ENCODE measurements around the gene OPRL1.
A peak's percentile ranks its signal among the peaks of the same experiment; 100 is the strongest.
"Not testable (repeated sequence)": the region's sequence is repeated elsewhere in the genome, so short reads cannot be mapped to it uniquely, and the experiment has no call there.

OPRL1 gene

GRCh38 chr20:64087226-64087825, 7.4 kb downstream of the OPRL1 start:
- not testable (repeated sequence) for DNase-seq

GRCh38 chr20:64088586-64088985, 8.7 kb downstream of the OPRL1 start:
- DNase-seq, result not testable (repeated sequence)

DNA sequence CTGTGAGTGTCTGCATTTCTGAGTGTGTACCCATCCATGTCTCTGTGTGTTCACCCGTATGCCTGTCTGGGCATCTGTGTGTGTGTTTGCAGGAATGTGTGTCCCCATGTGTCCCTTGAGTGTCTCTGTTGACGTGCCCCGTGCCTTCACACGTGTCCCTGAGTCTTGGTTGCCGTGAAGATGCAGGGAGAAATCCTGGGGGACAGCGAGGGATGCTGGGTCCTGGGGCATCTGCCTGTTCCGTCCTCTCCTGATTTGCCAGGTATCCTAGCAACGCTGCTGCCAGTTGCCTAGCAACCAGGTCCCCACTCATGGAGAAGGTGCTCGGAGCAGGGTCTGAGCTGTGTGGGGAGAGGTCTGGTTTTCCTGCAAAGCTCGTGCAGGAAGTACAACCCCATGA, 10.3 kb downstream of the OPRL1 start:
- DNase-seq, result no peak

DNA sequence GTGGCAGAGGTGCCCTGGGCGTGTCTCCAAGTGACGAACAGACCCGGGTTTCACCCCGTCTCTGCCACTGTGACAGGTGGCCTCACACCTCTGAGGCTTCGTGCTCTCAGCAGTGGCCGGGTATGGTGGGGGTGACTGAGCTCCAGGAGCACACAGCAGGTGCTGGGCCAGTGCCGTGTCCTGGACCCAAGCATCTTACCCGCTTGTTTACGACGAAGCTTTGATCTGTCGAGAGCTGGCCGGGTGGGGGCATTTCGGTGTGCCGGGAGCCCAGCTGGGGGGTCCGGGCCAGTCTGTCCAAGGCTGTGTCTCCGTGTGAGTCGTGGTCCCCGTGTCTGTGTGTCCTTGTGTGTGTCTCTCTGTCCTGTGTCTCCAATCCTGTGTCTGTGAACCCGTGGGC, 11.5 kb downstream of the OPRL1 start:
- no peak for DNase-seq

GRCh38 chr20:64091770-64092169, 11.9 kb downstream of the OPRL1 start:
- DNase-seq, result no peak

GRCh38 chr20:64092258-64093012, 12.6 kb downstream of the OPRL1 start:
- DNase-seq, result no peak

DNA sequence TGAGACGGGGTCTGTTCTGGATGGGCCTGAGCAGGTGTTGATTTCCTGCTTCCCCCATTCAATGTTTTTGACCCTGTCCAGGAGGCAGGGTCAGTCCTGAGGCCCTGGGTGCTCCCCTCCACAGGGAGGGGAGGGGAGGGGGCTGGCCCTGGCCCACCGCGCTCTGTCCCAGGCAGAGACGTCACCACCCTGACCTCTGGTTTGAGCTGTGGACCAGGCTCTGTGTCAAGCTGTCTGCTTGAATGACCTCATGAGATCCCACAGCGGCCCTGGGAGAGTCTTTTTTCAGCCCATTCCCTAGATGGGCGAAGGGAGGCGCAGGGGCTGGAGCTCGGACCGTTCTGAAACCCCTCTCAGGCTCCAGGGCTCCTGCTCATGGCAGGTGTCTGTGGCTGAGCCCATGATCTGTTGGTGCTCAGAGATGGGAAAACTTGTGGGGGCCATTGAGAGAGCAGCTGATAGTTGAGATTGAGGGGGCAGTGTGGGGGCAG, 13.2 kb downstream of the OPRL1 start:
- no peak for DNase-seq

DNA sequence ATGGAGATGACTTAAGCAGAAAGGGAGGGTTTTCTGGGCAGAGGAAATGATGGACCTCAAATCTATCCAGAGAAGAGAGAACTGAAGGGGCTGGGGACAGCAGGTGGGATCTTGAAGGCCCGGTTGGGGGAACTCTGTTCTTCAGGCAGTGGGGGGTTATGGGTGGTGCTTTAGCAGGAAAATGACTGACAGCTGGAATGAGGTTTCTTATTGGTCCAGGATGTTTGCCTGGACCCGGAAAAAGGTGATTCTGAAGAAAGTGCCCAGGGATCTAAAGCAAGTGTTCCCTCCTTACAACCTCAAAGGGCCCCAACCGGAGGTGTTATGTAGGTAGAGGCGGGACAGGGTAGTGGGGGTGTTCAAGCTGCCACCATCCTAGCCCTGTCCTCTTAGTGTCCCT, 15.6 kb downstream of the OPRL1 start:
- no peak for DNase-seq

GRCh38 chr20:64095927-64096326, 16.0 kb downstream of the OPRL1 start:
- DNase-seq, result no peak

DNA sequence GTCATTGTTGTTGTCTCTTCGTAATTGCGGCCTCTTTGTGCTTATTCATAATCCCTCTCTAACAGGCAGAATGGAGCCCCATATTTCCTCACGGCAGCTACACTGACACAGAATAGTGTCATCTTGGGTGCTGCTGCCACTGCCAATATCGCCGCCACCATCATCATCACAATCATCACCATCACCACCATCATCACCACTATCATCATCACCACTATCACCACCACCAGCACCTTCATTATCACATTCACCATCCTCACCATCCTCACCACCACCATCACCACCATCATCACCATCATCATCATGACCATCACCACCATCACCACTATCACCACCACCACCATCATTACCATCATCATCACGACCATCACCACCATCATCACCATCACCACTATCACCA, 16.7 kb downstream of the OPRL1 start:
- DNase-seq, result no peak

DNA sequence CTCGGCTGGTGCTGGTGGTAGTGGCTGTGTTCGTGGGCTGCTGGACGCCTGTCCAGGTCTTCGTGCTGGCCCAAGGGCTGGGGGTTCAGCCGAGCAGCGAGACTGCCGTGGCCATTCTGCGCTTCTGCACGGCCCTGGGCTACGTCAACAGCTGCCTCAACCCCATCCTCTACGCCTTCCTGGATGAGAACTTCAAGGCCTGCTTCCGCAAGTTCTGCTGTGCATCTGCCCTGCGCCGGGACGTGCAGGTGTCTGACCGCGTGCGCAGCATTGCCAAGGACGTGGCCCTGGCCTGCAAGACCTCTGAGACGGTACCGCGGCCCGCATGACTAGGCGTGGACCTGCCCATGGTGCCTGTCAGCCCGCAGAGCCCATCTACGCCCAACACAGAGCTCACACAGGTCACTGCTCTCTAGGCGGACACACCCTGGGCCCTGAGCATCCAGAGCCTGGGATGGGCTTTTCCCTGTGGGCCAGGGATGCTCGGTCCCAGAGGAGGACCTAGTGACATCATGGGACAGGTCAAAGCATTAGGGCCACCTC, 18.7 kb downstream of the OPRL1 start:
- no peak for DNase-seq

DNA sequence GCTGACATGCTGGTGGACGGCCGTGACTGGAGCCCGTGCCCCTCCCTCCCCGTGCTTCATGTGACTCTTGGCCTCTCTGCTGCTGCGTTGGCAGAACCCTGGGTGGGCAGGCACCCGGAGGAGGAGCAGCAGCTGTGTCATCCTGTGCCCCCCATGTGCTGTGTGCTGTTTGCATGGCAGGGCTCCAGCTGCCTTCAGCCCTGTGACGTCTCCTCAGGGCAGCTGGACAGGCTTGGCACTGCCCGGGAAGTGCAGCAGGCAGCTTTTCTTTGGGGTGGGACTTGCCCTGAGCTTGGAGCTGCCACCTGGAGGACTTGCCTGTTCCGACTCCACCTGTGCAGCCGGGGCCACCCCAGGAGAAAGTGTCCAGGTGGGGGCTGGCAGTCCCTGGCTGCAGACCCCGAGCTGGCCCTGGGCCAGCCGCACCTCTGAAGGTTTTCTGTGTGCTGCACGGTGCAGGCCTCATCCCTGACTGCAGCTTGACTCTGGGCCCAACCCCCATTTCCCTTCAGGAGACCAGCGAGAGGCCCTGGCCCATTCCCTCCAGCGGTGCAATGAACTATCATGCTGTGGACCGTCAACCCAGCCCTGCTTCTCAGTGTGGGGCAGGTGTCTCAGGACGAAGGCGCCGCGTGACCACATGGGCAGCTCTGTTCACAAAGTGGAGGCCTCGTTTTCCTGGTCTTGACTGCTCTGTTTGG, 19.4 kb downstream of the OPRL1 start:
- no peak for DNase-seq

DNA sequence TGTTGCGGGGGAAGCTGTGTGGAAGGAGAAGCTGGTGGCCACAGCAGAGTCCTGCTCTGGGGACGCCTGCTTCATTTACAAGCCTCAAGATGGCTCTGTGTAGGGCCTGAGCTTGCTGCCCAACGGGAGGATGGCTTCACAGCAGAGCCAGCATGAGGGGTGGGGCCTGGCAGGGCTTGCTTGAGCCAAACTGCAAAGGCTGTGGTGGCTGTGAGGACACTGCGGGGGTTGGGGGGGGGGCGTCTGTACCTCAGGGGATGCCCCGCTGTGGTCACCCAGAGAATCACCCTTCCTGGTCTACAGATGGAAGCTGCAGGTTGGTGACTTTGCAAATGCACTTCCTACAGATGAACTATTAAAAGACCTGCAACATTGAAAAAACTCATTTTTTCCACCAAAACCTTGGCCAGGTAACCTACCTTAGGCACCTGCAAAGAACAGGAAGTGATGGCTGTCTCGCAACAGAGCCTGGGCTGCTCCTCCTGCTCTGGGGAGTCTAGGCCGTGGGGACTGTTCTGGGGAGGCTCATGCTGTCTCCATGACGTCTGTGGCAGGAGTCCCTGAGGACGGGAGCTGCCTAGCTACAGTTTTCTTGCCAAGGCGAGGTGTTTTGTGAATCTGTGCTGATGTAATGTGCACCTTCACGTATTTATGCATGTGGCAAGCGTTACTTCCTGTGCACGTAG, 20.1 kb downstream of the OPRL1 start:
- peak in 2 of 6 experiments; percentile 31 to 65 for DNase-seq

- DNase-seq, result no peak
Measured at GRCh38 chr20:64100566-64100888, 20.6 kb downstream of the OPRL1 start.

DNA sequence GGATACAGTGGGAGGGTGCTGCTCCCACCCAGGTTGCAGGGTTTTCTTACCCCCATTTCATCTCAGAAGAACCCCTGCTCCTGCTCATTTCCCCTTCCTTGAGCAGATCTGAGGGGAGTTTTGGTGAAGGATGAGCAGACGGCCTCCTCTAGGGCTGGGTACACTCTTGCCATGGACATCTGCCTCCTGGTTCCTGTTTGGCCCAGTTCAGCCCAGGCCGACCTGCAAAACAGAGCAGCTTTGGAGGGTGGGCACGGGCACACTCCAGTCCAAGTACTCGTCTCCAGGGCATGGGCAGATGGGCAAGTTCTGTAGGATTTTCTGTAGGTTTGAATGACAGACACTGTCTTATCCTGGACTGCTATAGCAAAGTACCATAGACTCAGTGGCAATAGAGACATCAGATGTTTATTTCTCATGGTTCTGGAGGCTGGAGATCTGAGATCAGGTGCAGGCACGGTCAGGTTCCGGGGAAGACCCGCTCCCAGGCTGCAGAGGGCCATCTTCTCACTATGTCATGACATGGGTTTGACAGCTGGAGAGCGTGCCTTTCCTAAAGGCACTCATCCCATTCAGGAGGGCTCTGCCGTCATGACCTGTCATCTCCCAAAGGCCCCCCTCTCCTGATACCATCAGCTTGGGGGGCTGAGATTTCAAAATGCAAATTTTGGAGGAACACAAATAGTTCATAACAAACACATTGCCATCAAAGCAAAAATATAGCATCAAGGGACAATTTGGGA, 21.2 kb downstream of the OPRL1 start:
- no peak for DNase-seq

DNA sequence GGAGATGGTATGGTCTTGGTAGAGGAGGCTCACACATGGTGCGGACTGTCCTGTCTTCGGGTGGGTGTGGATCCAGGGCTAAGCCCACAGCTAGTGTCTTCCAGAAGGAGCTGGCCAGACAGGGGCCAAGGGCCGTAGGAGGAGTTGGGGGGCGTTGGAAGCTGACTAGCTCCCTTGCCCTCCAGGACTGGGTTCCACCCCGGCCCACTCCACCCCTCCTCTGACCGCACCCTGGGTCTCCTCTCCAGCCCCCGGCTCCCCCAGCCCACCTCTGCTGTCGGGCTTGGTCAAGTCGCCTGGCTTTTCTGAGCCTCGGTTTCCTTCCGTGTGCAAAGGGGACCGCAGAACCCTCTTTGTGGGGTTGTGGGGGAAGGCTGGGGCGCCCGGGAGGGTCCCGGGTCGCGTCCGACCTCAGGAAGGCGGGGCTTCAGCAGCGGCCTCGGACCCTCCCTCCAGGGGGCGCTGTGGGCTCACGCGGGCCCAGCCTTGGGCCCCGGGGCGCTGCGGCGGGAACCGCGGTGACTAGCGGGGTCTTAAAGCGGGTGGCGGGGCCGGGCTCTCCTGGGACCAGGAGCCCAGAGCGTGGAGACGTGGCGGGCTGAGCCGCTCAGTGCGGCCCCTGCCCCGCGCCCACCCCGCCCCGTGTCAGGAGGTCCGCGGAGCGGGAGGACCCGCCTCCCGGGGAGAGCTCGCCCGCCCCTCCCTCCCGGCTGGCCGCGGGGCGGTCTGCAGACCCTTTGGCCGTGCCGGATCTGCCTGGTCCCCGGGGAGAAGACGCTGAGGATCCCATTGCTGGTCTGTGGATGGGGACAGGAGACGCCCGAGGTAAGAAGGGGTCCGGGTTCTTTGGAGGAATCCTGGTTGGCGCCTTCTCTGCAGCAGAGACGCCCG, 22.1 kb downstream of the OPRL1 start:
- peak; percentile 18 to 73 (median 54) for DNase-seq

DNA sequence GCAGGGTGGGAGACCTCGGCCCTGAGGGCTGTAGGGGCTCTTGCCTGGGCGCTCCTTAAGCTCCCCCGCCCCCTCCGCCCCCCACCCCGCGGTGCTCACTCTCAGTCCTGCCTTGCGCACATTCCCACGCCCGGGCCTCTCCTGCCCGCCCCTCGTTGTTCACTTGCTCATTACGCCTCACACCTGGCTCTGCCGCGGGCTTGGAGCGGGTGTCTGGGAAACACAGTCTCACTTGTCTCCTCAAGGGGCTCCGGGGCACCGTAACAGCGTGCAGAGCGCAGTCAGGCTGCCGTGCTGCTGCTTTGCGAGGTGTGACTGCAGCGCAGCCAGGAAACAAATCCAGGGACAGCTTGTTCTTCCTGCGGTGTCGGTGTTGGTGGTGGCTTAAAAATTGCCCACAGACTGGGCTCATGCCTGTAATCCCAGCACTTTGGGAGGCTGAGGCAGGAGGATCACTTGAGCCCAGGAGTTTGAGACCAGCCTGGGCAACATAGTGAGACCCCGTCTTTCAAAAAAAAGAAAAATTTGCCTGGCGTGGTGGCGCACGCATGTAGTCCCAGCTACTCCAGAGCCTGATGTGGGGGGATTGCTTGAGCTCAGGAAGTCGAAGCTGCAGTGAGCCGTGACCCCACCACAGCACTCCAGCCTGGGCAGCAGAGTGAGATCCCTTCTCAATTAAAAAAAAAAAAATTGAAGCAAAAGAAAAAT, 22.9 kb downstream of the OPRL1 start:
- no peak for DNase-seq

- DNase-seq, result no peak
Measured at GRCh38 chr20:64103871-64104666, 24.2 kb downstream of the OPRL1 start.

DNA sequence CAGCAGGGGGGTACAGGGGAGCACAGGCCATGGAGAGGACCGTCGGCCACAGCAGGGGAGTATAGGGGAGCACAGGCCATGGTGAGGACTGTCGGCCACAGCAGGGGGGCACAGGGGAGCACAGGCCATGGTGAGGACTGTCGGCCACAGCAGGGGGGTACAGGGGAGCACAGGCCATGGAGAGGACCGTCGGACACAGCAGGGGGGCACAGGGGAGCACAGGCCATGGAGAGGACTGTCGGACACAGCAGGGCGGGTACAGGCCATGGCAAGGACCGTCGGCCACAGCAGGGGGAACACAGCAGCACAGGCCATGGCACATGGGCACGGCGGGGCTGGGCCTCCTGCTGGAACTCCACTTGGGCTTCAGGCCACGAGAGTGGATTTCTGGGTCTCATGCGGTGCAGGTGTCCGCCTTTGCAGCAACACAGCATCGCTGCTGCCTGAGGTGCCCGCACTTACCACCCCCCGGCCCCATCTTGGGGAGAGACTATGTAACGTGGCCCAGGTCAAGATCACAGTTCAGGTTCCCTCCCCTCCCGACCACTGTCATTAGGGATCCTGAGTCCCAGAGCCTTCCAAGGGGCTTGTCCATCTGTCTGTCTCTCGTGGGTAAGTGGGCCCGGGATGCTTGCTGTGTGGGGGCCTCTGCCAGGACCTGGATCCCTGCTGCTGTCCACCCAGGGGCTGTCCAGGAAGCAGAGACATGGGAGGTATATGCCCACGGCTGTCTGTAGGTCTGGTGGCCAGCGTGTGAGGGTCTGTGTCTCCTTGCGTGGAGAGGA, 25.0 kb downstream of the OPRL1 start:
- no peak for DNase-seq

All from stimulated activated naive CD4-positive, alpha-beta T cell (primary cell).